Body of pancreas (tissue), 4 donors: Measurements from ENCODE around the gene SH3BP1.

ENCODE experiments used
- POLR2A ChIP-seq, 3 donors: fragments of 450-650 bp; IDR thresholded peaks; one replicate each; pipeline ENCODE4 v1.6.1; 2016; ENCODE audit warnings: antibody characterized with exemption in 3 of 3, mild to moderate bottlenecking in 2 of 3
- TF ChIP-seq, protein P1 (sequence below), 7 experiments: fragments of 450-650 bp in 4 of 7; fragments of 200-600 bp in 3 of 7; sonication (generic) in 3 of 7; IDR thresholded peaks; one replicate each; pipeline ENCODE4 v1.5.1; 2016 to 2019; ENCODE audit warnings: antibody characterized with exemption in 7 of 7

DNA sequence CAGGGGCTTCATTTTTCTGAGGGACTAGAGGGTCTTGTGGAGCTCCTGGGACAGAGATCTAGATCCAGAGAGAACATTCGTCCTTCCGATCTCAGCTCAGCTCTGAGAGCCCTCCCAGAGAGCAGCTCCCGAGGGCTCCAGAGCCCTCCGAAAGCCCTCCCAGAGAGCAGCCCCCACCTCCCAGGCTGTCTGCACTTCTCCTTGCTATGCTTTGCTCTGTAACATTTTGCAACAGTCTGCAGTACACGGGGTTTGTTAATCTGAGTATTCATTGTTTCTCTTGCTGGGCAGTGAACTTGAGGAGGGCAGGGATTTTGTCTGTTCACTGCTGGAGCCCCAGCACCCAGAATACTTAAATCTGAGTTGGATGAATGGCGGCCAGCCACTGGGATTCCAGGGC lies 28.3 kb upstream of the SH3BP1 start:
- TF ChIP-seq, protein P1, sequence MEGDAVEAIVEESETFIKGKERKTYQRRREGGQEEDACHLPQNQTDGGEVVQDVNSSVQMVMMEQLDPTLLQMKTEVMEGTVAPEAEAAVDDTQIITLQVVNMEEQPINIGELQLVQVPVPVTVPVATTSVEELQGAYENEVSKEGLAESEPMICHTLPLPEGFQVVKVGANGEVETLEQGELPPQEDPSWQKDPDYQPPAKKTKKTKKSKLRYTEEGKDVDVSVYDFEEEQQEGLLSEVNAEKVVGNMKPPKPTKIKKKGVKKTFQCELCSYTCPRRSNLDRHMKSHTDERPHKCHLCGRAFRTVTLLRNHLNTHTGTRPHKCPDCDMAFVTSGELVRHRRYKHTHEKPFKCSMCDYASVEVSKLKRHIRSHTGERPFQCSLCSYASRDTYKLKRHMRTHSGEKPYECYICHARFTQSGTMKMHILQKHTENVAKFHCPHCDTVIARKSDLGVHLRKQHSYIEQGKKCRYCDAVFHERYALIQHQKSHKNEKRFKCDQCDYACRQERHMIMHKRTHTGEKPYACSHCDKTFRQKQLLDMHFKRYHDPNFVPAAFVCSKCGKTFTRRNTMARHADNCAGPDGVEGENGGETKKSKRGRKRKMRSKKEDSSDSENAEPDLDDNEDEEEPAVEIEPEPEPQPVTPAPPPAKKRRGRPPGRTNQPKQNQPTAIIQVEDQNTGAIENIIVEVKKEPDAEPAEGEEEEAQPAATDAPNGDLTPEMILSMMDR (IDR thresholded peaks at IDR 0.05): no peak
- TF ChIP-seq POLR2A (IDR thresholded peaks at IDR 0.05): no peak
